Islet of Langerhans (tissue), 1 donor: ENCODE measurements around the gene PALM3.

Experiments used
- FAIRE-seq: peaks from one replicate; lab custom pipeline; 2011; peaks lifted over from hg19 to GRCh38; lab: Jason Lieb, UNC

The PALM3 gene

DNA sequence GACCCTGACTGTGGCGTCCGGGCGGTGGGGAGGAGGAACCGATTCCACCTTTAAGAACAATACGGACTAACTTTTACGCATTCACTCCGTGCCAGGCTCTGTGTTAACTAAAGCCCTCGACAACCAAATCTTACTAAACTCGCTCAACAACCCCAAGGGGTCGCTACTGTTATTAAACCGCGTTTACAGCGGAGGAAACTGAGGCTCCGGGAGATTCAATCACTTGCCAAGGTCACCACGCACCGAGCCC is 27.5 kb upstream of the PALM3 start:
- no peak for FAIRE-seq

DNA sequence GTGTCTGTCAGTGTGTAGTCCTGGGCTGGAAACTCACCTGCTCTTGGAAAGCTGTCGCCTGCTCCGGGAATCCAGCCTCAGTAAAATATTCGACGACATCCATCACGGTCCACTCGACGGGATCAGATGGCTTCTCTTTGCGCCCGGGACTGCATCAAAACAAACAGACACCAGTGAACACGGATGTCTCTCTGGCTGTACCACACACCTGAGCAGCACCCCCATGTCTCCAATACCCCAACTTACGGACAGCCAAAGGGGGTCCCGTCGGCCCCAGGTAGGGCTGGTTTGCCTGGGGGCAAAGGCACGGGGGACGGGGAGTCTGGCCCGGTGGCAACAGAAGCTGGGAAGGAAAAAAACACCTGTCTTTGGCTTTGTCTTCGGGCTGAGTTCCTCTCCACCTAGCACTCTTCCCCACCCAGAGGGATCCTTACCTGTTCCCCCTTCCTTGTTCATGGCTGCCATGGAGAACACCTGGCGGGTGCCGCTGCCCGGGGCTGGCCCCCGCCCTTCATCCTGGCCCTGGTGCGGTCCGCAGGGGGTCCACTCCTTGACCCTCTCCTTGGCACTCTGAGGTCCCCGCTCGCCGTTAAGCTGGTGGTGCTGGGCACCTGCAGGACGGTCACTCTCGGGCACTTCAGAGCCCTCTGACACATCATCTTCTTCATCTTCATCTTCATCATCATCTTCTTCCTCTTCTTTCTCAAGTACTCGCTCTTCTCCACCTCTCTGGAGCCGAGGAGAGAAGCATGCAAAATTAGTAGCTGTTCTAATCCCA is 26.9 kb upstream of the PALM3 start:
- FAIRE-seq = no peak

DNA sequence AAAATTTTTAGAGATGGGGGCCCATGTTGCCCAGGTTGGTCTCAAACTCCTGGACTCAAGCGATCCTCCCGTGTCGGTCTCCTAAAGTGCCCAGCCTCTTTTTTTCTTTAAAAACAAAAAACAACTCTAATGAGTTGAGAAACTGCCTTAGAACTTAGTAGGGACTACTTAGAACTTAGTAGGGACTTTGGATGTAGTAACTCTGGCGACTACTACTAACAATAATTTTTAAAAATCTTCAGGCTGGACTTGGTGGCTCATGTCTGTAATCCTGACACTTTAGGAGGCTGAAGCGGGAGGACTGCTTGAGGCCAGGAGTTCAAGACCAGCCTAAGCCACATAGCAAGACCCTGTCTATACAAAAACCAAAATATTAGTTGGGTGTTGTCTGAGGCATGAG is 24.2 kb upstream of the PALM3 start:
- FAIRE-seq = no peak

DNA sequence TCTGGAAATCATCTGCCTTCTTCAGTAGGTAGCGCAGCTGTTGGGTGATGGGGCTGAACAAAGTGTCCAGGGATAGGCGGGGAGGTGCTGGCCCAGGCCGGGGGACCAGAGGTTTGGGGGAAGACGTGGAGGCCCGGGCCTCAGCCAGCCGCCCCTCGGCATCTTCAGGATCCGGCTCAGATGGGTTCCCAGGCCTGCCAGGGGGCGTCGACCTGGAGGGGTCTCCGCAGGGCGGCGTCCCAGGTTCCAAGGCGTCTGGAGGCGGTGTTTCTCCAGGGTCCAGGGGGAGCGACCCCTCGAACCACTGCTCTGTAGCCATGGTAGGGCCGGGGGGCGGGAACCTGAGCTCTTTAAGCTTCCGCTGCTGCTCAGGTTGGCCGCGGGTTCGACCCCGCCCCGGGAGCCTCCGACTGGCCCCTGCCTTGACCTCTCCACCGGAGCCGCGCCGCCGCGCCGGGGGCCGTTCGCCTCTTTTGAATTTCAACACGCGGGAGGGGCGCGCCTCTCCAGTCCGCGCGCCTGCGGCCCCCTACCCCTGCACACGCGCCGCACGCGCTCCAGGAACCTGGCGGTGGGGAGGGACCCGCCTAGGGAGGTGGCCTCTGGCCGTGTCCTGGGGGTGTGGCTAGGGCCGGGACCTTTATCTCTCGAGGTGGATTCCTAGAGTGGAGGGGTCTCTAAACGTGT is 23.6 kb upstream of the PALM3 start, which contains the start of gene C19orf67:
Gene C19orf67, minus strand, starts transcription at position 475 of the 687 bp plus-strand sequence. Its CDS starts 156 bp downstream, at position 319.
- FAIRE-seq = no peak

DNA sequence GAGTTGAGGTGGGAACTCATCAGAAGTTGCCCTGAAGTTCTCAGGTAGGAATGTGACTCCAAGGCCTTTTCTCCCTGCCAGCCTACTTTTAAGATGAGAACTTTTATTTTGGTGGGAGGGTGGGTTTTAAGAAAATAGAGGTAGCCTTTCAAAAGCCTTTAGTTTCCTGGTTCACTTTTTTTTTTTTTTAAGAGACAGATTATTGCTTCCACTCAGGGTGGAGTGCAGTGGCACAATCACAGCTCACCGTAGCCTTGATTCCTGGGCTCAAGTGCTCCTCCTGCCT is 20.7 kb upstream of the PALM3 start:
- FAIRE-seq = no peak

DNA sequence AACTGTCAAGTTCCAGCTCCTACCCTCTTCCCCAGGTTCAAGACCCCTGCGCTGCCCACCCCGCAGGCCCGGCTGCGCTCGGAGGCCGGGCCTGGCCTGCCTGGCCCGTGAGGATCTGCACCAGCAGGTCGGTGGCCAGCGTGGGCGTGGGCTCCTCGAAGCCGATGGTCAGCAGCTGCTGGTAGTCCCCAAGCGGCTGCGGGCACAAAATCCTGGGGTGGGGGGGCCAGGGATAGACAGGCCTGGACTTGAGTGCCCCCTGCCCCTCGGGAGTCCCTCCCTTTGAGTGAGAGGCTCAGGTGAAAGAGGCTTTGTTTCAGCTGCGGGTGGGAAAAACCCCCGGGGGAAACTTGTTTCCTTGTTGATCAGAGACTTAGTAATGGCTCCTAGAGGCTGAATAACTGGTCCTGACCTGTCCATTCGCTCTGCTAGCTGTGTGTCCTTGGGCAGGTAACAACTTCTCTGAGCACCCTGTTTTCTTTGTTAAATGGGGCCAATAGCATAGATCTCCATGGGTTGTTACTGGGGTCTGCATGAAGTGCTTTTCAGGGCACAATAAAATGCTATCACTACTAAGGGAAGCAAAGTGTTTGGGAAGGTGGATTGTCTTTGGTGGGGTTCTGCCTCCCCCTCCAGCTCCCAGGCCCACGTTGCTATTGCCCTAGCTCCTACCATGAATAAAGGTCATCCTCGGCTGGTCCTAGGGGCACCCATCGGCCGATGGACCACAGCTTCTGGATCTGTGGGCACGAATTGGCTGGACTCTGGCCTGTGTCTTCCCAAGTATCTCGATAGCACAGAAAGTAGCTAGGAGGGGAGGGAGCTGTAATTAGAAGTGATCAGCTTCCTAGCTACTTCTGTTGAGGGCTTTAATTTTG is 20.2 kb upstream of the PALM3 start:
- no peak for FAIRE-seq

DNA sequence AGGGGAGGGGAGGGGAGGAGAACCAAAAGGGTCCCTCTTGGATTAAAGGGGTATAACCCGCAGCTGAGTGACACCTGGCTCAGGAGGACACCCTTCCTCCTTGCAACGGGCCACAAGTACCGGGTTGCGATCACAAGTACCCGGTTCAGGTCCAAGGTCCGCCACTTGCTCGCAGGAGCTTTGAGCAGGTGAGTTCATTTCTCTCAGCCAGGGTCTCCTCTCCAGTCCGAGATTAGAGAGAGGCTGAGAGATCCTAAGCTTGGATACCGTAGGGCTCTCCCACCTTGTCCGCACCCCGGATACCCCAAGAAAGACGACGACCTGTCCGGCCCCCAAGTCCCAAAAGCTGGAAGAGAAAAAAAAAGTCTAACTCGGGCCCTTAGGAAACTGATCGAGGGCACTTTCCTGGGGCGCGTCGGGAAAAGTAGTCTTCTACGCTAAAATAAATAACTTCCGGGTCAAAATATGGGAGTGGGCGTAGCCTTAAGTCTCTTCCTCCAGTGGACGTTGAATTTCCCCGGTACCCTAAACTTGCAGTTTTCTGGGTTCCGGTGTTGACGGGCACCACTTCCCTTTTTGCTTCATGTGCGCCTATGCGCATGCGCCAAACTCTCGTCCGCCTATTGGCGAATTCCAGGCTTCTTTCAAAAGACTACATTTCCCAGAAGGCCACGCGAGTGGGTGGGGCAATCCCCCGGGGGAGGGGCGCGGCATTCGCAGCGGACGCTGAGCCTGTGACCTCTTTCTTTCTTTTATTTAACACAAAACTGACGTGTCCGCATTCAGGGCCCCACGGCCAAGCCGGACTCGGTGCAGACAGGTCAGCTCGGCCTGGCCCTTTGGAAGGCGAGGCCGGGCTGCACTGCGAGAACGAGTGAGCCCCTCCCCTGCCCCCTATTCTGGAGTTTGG is 19.3 kb upstream of the PALM3 start:
- FAIRE-seq = peak; percentile 97

DNA sequence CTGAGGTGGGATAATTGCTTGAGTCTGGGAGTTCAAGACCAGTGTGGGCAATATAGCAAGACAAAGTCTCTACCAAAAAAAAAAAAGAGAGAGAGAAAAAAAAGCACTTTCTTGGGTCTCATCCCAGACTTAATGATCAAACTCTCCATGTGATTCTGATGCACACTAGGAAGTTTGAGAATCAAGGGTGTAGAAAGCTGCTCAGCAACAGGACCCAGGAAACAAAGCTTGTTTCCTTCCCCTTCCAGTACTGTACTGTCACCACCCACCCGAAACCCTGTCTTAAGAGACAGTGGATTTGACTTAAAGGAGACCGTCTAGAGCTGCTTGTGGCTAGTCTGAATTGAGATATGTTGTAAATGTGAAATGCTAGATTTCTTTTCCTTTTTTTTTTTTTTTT is 16.5 kb upstream of the PALM3 start:
- FAIRE-seq = no peak

DNA sequence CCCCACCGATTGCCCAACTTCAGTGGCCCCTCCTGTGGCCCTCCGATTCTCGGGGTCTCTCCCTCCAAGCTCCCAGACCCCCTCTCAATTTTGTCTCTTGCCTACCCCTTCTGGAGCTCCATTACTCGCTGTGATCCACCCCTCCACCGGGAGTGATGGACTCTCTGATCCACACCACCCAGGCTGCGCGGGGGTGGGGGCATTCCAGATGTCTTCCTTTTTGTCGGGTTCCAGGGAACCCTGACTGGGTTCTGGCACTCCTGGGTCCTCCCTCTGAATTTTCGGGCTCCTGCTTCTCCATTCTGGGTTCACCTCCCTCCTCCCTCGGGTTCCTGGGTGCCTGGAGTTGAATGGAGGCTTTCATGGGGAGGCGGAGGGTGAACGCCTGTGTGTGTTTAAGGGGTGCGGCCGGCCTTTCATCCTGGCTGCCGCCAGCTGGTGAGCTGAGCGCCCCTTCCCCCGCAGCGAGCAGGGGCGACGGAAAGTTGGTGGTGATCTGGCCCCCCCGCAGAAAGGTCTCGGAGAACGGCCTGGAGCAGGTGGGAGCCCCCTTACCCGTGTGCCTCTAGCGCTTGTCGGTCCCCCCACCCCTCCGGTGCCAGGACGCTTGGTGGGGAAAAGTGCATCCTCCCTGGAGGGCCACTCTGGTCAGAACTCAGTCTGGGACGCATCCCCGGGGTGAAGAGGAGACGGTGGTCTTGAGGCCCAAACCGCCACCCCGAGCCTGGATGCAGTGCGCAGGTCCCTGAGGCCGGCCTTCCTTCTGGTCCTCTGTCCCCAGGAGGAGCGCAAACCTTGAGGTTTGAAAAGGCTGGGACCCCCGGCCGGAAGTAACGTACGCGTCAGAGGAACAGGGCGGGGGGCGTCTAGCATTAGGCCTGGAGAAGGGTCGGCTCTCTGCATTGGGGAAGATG is 12.3 kb upstream of the PALM3 start:
- no peak for FAIRE-seq

DNA sequence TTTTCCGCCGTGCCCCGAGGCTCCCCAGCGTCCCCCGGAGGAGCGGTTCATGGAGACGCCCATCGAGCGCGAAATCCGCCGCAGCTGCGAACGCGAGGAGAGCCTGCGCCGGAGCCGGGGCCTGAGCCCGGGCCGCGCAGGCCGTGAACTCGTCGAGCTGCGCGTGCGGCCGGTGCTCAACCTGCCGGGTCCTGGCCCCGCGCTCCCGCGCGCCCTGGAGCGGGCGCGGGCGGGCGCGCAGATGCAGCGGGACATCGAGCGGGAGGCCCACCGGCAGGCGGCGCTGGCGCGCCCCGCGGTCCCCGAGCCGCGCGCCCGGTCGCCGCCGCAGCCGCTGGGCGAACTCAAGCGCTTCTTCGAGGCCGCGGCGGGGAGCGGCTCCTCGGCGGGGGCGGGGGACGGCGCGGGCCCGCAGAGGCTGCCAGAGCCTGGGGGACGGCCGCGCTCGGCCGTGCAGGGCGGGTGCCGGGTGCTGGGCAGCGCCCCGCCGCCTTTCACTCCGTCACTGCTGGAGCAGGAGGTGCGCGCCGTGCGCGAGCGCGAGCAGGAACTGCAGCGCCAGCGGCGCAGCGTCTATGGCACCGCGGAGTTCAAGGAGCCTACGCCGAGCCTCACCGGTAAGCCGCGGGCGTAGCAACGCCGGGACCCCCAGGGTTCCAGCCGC is 11.5 kb upstream of the PALM3 start:
- FAIRE-seq = no peak

DNA sequence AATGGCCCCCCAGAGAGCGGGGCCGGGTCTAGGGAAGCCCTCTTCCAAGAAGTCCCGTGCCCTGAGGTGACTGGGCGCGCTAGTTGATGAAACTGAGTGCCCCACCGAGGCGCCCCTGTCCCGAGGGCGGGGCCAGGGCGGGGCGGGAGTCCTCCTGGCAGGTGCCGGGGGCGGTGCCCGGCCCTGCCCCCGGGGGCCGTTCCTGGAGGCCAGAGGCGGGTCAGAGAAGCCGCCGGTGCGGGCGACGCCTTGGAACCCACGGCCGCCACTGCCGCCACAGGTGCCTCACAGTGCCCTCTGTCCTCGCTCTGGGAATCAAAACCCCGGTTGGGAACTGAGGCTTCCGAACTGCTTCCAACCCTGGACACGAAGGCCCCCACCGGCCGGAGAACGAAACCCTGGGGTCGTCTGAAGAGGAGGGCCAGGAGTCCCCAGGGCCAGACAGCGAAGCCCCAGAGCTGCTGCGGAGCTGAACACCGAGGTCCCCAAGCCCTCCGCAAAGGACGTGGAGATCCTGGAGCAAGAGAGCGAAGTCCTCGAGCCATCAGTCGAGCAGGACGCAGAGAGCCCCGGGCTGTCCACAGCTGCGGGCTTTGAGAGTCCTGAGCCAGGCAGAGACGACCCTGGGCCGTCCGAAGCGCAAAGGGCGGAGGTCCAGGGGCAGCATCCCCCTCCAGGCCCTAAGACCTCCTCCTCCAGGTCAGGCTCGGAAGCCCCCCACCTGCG is 10.8 kb upstream of the PALM3 start, which contains the start of gene MISP3:
Gene MISP3, plus strand, starts transcription at position 252 of the 726 bp plus-strand sequence. CDS start 524 bp downstream, outside the sequence.
- FAIRE-seq = no peak

DNA sequence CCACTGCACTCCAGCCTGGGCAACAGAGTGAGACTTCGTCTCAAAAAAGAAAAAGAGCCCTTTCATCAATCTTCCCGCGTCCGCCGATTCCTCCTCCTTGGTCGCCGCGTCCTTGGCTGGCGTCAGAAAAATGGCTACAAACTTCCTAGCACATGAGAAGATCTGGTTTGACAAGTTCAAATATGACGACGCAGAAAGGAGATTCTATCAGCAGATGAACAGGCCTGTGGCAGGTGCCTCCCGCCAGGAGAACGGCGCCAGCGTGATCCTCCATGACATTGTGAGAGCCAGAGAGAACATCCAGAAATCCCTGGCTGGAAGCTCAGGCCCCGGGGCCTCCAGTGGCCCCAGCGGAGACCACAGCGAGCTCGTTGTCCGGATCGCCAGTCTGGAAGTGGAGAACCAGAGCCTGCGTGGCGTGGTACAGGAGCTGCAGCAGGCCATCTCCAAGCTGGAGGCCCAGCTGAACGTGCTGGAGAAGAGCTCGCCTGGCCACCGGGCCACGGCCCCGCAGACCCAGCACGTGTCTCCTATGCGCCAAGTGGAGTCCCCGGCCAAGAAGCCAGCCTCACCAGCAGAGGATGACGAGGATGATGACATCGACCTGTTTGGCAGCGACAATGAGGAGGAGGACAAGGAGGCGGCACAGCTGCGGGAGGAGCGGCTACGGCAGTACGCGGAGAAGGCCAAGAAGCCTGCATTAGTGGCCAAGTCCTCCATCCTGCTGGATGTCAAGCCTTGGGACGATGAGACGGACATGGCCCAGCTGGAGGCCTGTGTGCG is 8.6 kb upstream of the PALM3 start:
- no peak for FAIRE-seq

DNA sequence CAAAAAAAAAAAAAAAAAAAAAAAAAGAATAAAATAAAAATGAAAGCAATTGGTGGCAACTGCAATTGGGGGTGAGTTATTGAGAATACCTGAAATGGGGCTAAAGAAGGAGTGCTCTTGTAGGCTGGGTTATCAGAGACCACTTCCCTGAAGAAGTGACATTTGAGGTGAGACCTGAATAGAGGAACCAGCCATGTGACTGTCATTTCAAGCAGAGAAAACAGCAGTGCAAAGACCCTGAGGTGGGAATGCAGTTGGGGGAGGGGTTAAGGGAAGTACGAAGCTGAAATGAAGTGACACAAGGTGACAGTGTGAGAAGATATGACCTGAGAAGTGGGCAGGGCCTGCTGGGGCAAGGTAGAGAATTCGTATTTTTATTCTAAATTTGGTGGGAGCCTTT is 4.3 kb upstream of the PALM3 start:
- no peak for FAIRE-seq

DNA sequence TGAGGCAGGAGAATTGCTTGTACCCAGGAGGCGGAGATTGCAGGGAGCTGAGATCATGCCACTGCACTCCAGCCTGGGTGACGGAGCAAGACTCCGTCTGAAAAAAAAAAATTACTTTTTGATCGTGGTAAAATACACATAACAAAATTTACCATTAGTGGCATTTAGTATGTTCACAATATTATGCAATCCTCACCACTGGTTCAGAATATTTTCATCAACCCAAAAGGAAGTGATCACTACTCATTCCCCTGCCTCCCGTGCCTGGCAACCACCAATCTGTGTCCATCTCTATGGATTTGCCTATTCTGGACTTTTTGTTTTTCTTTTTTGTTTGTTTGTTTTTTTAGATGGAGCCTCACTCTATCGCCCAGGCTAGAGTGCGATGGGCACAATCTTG is 1.2 kb upstream of the PALM3 start:
- FAIRE-seq = no peak

DNA sequence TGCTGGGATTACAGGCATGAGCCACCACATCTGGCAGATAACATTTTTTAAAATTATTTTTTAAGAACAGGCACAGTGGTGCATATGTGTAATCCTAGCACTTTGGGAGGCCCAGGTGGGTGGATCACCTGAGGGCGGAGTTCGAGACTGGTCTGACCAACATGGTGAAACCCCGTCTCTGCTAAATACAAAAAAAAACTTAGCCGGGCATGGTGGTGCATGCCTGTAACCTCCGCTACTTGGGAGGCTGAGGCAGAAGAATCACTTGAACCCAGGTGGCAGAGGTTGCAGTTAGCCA is 631 bp upstream of the PALM3 start:
- no peak for FAIRE-seq

DNA sequence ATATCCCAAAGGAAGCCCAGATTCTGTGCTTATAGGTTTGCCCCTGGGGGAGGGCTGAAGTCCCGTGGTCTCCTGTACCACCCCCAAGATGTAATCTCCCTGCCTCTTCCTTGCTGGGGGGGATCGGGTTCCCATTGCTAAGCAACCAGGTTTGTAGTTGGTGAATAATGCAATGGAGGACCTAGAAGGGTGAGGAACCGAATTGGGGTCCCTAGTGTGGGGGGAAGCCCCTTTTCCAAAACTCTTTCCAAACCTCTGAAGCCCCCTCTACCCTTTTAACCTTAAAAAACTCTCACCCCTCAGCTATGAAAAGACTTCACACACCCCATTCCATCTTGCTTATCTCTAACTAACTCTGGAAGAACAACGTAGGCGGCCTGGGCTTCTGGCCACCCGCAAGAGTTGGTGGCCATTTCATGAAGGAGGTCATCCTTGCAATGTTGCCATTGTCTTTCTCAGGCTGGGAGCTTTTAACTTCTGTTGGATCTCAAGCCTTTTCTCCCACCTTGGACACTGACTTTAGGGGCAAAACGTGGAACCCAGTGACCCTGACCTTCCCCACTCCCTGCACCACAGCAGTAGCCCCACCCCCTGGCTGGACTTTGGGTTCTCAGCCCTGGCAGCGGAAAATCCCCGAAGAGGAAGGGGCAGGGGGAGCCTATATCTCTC is 661 bp downstream of the PALM3 start:
- FAIRE-seq = no peak

DNA sequence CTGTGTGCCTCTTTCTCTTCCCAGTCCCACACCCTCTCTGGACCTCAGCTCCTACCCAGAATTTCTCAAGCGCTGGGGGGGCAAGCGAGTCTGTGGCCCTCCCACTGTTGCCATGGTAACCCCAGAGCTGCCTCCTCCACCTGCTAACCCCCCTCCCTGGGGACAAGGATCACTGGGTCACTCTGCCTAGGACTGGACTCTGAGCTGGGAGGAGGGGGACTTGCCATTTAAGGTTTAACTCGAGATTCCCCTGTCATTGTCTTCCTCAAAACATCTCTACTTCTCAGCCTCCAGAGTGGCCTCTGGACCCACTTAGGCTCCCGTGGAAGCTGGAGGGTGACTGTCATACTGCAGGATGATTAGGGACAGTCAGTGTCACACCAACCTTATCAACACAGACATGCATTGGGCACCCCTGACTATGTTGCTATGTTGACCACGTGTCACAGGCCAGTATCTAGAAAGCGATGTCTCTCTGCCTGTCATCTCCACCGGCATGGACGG is 2.2 kb downstream of the PALM3 start:
- no peak for FAIRE-seq

DNA sequence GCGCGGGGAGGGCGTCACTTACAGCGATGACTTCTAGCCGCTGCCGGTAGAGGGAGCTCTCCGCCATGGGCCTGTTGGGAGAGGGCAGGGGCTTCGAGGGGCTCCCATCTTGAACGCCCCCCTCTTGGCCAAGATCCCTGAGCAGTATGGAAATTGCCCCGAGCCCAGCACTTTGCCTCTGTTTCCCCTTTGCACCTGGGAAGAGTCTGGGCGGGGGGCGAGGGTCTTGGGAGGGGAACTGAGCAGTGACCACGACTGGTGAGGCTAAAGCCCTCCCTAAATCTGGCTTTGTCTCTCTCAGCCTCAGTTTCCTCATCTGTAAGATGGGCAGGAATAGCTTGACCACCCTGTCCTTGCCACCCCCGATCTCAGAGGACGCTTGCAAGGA is 2.8 kb downstream of the PALM3 start:
- FAIRE-seq = no peak
